H9 (cell line): Measurements from ENCODE around the gene MYB. TPM values are rescaled to one million over a fixed set of nuclear protein-coding genes. Genes with fewer than 3 reads are reported as not detected.

Source experiments
- DNase-seq: peaks from one replicate; pipeline ENCODE4 v3.0.0-alpha.2; 2017
- H2AFZ ChIP-seq: one replicate; pipeline ENCODE4 v1.6.1; 2013; ENCODE audit warnings: mild to moderate bottlenecking, low read length, control low read depth, moderate library complexity
- H2AK5ac ChIP-seq: 2 replicates; pipeline ENCODE4 v1.6.1; 2013; ENCODE audit warnings: low read length, control low read depth, mixed read lengths; ENCODE audit not compliant: insufficient read length
- H2BK120ac ChIP-seq: one replicate; pipeline ENCODE4 v1.6.1; 2013; ENCODE audit warnings: low read depth, mild to moderate bottlenecking, low read length, control low read depth, inconsistent platforms; ENCODE audit not compliant: poor library complexity, severe bottlenecking
- H2BK12ac ChIP-seq: 2 replicates; pipeline ENCODE4 v1.6.1; 2013; ENCODE audit warnings: low read length, control low read depth, mixed read lengths, low read depth; ENCODE audit not compliant: insufficient read length
- H2BK15ac ChIP-seq: 2 replicates; pipeline ENCODE4 v1.6.1; 2013; ENCODE audit warnings: low read depth, low read length, control low read depth
- H2BK20ac ChIP-seq: one replicate; pipeline ENCODE4 v1.6.1; 2013; ENCODE audit warnings: low read depth, mild to moderate bottlenecking, low read length, control low read depth, inconsistent platforms; ENCODE audit not compliant: poor library complexity, severe bottlenecking
- H2BK5ac ChIP-seq: 2 replicates; pipeline ENCODE4 v1.6.1; 2013; ENCODE audit warnings: low read length, control low read depth, mixed read lengths; ENCODE audit not compliant: insufficient read length
- H3K14ac ChIP-seq: 2 replicates; pipeline ENCODE4 v1.6.1; 2013; ENCODE audit warnings: low read length, control low read depth; ENCODE audit not compliant: insufficient read depth
- H3K18ac ChIP-seq: 2 replicates; pipeline ENCODE4 v1.6.1; 2013; ENCODE audit warnings: low read depth, mild to moderate bottlenecking, mixed read lengths, low read length, control low read depth; ENCODE audit not compliant: insufficient read length
- H3K23ac ChIP-seq: 2 replicates; pipeline ENCODE4 v1.6.1; 2013; ENCODE audit warnings: low read length, control low read depth, mixed read lengths, low read depth; ENCODE audit not compliant: insufficient read length
- H3K23me2 ChIP-seq: 2 replicates; pipeline ENCODE4 v1.6.1; 2013; ENCODE audit warnings: low read depth, mild to moderate bottlenecking, mixed read lengths, low read length, control low read depth; ENCODE audit not compliant: insufficient read length, poor library complexity, severe bottlenecking
- H3K27ac ChIP-seq: 2 replicates; pipeline ENCODE4 v1.5.1; 2013; ENCODE audit warnings: low read length, control low read depth, mixed read lengths, low read depth; ENCODE audit not compliant: insufficient read length
- H3K27me3 ChIP-seq: 2 replicates; pipeline ENCODE4 v1.6.1; 2013; ENCODE audit warnings: low read length, control low read depth, inconsistent platforms; ENCODE audit not compliant: insufficient read depth
- H3K4ac ChIP-seq: 2 replicates; pipeline ENCODE4 v1.6.1; 2013; ENCODE audit warnings: low read depth, mild to moderate bottlenecking, control low read depth, inconsistent platforms, low read length, moderate library complexity
- H3K4me1 ChIP-seq: 2 replicates; pipeline ENCODE4 v1.6.1; 2013; ENCODE audit warnings: low read length, control low read depth, inconsistent platforms; ENCODE audit not compliant: insufficient read depth
- H3K4me2 ChIP-seq: 2 replicates; pipeline ENCODE4 v1.6.1; 2013; ENCODE audit warnings: low read length, control low read depth, mixed read lengths; ENCODE audit not compliant: insufficient read length, insufficient read depth
- H3K56ac ChIP-seq: 2 replicates; pipeline ENCODE4 v1.6.1; 2013; ENCODE audit warnings: low read depth, mild to moderate bottlenecking, mixed read lengths, low read length, control low read depth; ENCODE audit not compliant: insufficient read length
- H3K79me1 ChIP-seq: 2 replicates; pipeline ENCODE4 v1.6.1; 2013; ENCODE audit warnings: low read depth, mild to moderate bottlenecking, moderate library complexity, low read length, control low read depth, inconsistent platforms; ENCODE audit not compliant: insufficient read depth, poor library complexity, severe bottlenecking
- H3K79me2 ChIP-seq: 2 replicates; pipeline ENCODE4 v1.6.1; 2013; ENCODE audit warnings: low read length, control low read depth, inconsistent platforms; ENCODE audit not compliant: insufficient read depth
- H3K9ac ChIP-seq: 2 replicates; pipeline ENCODE4 v1.6.1; 2013; ENCODE audit warnings: low read length, control low read depth, mixed read lengths; ENCODE audit not compliant: insufficient read length; ENCODE audit errors: extremely low read depth
- H3K9me3 ChIP-seq: one replicate; pipeline ENCODE4 v1.6.1; 2013; ENCODE audit warnings: low read depth, low read length, inconsistent platforms; ENCODE audit not compliant: control insufficient read depth
- H3T11ph ChIP-seq: one replicate; pipeline ENCODE4 v1.6.1; 2013; ENCODE audit warnings: mild to moderate bottlenecking, low read length, control low read depth, inconsistent platforms
- H4K20me1 ChIP-seq: one replicate; pipeline ENCODE4 v1.6.1; 2013; ENCODE audit not compliant: control insufficient read depth, insufficient read length, insufficient read depth
- H4K5ac ChIP-seq: 2 replicates; pipeline ENCODE4 v1.6.1; 2013; ENCODE audit warnings: low read depth, mild to moderate bottlenecking, mixed read lengths, low read length, control low read depth; ENCODE audit not compliant: insufficient read length
- H4K8ac ChIP-seq: replicated peaks from 2 replicates; pipeline ENCODE4 v1.6.1; 2013; ENCODE audit warnings: low read length, control low read depth, mixed read lengths, low read depth; ENCODE audit not compliant: insufficient read length
- H4K91ac ChIP-seq: 2 replicates; pipeline ENCODE4 v1.6.1; 2013; ENCODE audit warnings: low read depth, mild to moderate bottlenecking, moderate library complexity, mixed read lengths, low read length, control low read depth; ENCODE audit not compliant: insufficient read length
- H3K27ac Mint-ChIP-seq, 3 experiments: 2 replicates in 2 of 3; 3 replicates in 1 of 3; pipeline ENCODE4 v1.8.0; 2020 to 2021; ENCODE audit warnings: mixed read lengths in 3 of 3, mild to moderate bottlenecking in 1 of 3, moderate library complexity in 1 of 3
- H3K27me3 Mint-ChIP-seq: 2 replicates; pipeline ENCODE4 v1.8.0; 2021; ENCODE audit warnings: low read depth, mild to moderate bottlenecking, moderate library complexity, mixed read lengths
- H3K36me3 Mint-ChIP-seq, 3 experiments: 2 replicates in 2 of 3; 3 replicates in 1 of 3; pipeline ENCODE4 v1.8.0; 2020 to 2021; ENCODE audit warnings: low read depth in 3 of 3, mixed read lengths in 3 of 3; ENCODE audit not compliant: insufficient read depth in 1 of 3
- H3K4me1 Mint-ChIP-seq, 2 experiments: 2 replicates each; pipeline ENCODE4 v1.8.0; 2020; ENCODE audit warnings: mixed read lengths in 2 of 2
- H3K4me3 Mint-ChIP-seq, 2 experiments: 2 replicates in 1 of 2; 3 replicates in 1 of 2; pipeline ENCODE4 v1.8.0; 2020 to 2021; ENCODE audit warnings: mild to moderate bottlenecking in 2 of 2, mixed read lengths in 2 of 2, moderate library complexity in 1 of 2
- H3K9me3 Mint-ChIP-seq, 2 experiments: 2 replicates in 1 of 2; 3 replicates in 1 of 2; pipeline ENCODE4 v1.8.0; 2020; ENCODE audit warnings: mild to moderate bottlenecking in 2 of 2, mixed read lengths in 2 of 2, moderate library complexity in 1 of 2
- WGBS: extraction: QIAGEN DNeasy Blood & Tissue Kit; methylation state at CpG from one replicate; pipeline ENCODE4 v1.1.7; 2013; ENCODE audit warnings: missing lambda C conversion rate, low lambda C conversion rate, mixed read lengths; ENCODE audit not compliant: insufficient read length; ENCODE audit errors: extremely low coverage; 5-methylcytosine and 5-hydroxymethylcytosine counted together
- long read RNA-seq: library from polyadenylated mRNA; unstranded; transcript quantifications from one replicate; pipeline ENCODE4 v2.0.0, GENCODE V29; 2020
- total RNA-seq: library from RNA; stranded (reverse); gene quantifications from 2 replicates; pipeline ENCODE4 v1.2.1, GENCODE V29; 2021
- TF ChIP-seq, protein P1 (sequence below): fragments of 200-600 bp; sonication (generic); conservative IDR thresholded peaks from 3 replicates; pipeline ENCODE4 v1.8.0; 2021; ENCODE audit warnings: antibody characterized with exemption, mild to moderate bottlenecking

The MYB gene
- 5.8 and 6.7 TPM in 2 replicates for total RNA-seq
- long read RNA-seq, partial matches to known transcripts: 1 of 6 reads
- long read RNA-seq, other reads (novel, unspliced or antisense): 4 of 6 reads

DNA sequence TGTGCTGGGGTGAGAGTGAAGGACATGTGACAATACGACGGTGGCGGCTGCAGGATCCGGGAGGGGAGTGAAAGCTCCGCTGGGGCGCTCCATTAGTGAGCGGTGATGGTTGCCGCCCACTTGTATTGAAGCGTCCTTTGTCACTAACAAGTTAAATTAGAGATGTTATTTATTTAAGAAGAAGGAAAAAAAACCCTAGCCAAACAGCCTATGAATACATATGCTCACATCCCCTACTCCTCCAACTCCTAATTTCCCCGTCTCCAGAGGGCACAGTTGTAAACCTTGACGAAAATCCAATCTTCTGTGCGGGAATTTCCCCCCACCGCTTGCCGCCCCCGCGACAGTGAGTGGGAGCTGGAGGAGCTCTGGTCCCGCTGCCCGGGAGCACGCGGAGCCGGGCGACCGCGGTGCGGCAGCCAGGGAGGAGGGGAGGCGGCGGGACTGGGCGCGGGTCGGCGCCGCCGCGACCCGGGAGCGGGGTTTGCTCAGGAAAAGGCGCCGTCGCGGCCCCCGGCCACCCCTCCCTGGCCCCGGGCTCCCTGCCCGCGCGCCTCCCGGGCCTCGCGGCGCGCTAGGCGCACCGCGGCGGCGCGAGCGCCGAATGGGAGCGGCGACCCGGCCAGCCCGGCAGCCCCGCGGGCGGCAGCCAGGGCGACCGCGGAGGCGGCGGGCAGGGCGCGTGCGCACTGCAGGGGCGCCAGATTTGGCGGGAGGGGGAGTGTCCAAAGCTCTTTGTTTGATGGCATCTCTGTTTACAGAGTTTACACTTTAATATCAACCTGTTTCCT lies at the start of gene MYB:
Gene MYB (plus strand): TSS at position 767 of the 791 bp plus-strand sequence. CDS start 206 bp downstream, outside the sequence.
- H3K56ac ChIP-seq: no peak within 1 kb of the TSS
- Mint-ChIP-seq H3K36me3 (peaks cover 0 to 4% (median under 1%) of the 10 kb centered on the region in 3 experiments; a peak in 3 of 7 replicates), H3K27ac (peak within 1 kb of the TSS in 1 of 3 experiments; percentile 59; a peak in 1 of 7 replicates), H3K27me3 (peaks cover 41% of the 10 kb centered on the region), H3K4me1 (peaks cover 16 to 23% of the 10 kb centered on the region in 2 experiments), H3K9me3 (peaks cover 0 to 3% of the 10 kb centered on the region in 2 experiments; a peak in 2 of 5 replicates), H3K4me3 (peak within 1 kb of the TSS; percentile 71 to 89)
- H3K27me3 ChIP-seq: peaks cover 7% of the 10 kb centered on the region; the same call in 1 of the 2 replicates
- no peak within 1 kb of the TSS for H2BK120ac ChIP-seq
- no peak within 1 kb of the TSS for H3T11ph ChIP-seq
- H3K4me2 ChIP-seq: peak within 1 kb of the TSS; percentile 91
- no peak within 1 kb of the TSS for H2AFZ ChIP-seq
- WGBS: no CpG with 5 or more reads among the region's 75 CpGs
- no peak within 1 kb of the TSS for H2BK20ac ChIP-seq
- H3K9me3 ChIP-seq: no peaks in the 10 kb centered on the region
- no peaks in the 10 kb centered on the region for H3K79me2 ChIP-seq
- no peak within 1 kb of the TSS for H4K8ac ChIP-seq
- DNase-seq: peak; percentile 76
- no peak within 1 kb of the TSS for H3K27ac ChIP-seq
- H4K5ac ChIP-seq: no peak within 1 kb of the TSS
- no peaks in the 10 kb centered on the region for H3K79me1 ChIP-seq
- H3K23ac ChIP-seq: no peak within 1 kb of the TSS
- peaks cover 2% of the 10 kb centered on the region; the same call in 1 of the 2 replicates for H3K4me1 ChIP-seq
- H3K4ac ChIP-seq: no peak within 1 kb of the TSS
- H3K9ac ChIP-seq: peak within 1 kb of the TSS; percentile 61
- H4K20me1 ChIP-seq: no peaks in the 10 kb centered on the region
- no peak within 1 kb of the TSS for H2BK15ac ChIP-seq
- no peak within 1 kb of the TSS for H4K91ac ChIP-seq
- H2BK12ac ChIP-seq: peak within 1 kb of the TSS; percentile 96
- peaks cover 30% of the 10 kb centered on the region for H3K23me2 ChIP-seq
- H3K14ac ChIP-seq: peak within 1 kb of the TSS; percentile 88
- H2AK5ac ChIP-seq: no peak within 1 kb of the TSS
- peak within 1 kb of the TSS; percentile 42 for H3K18ac ChIP-seq
- TF ChIP-seq, protein P1, sequence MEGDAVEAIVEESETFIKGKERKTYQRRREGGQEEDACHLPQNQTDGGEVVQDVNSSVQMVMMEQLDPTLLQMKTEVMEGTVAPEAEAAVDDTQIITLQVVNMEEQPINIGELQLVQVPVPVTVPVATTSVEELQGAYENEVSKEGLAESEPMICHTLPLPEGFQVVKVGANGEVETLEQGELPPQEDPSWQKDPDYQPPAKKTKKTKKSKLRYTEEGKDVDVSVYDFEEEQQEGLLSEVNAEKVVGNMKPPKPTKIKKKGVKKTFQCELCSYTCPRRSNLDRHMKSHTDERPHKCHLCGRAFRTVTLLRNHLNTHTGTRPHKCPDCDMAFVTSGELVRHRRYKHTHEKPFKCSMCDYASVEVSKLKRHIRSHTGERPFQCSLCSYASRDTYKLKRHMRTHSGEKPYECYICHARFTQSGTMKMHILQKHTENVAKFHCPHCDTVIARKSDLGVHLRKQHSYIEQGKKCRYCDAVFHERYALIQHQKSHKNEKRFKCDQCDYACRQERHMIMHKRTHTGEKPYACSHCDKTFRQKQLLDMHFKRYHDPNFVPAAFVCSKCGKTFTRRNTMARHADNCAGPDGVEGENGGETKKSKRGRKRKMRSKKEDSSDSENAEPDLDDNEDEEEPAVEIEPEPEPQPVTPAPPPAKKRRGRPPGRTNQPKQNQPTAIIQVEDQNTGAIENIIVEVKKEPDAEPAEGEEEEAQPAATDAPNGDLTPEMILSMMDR: no peak
- H2BK5ac ChIP-seq: no peak within 1 kb of the TSS
